Limb (tissue), 2 donors: Measurements from ENCODE around the gene ATP10A.

Experiments used
- DNase-seq, 2 donors: peaks; one replicate each; pipeline ENCODE4 v3.0.0-alpha.2; 2016; ENCODE audit errors: extremely low spot score in 2 of 2

ATP10A gene

GRCh38 chr15:25797035-25797434 is 66.1 kb downstream of the ATP10A start:
- DNase-seq, result no peak

- no peak for DNase-seq
Observed at GRCh38 chr15:25796395-25796794, 66.7 kb downstream of the ATP10A start.

DNA sequence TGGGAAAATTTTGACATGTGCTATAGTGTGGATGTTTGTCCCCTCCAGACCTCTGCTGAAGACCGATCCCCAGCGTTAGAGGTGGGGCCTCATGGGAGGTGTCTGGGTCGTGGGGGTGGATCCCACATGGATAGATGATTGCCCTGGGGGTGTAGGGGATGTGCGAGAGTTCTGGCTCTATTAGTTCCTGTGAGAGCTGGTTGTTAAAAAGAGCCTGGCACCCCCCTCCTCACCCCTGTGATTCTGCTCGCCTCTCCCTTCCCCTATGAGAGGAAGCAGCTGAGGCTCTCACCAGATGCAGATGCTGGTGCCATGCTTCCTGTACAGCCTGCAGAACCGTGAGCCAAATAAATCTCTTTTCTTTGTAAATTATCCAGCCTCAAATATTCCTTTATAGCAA is 67.4 kb downstream of the ATP10A start:
- no peak for DNase-seq

DNA sequence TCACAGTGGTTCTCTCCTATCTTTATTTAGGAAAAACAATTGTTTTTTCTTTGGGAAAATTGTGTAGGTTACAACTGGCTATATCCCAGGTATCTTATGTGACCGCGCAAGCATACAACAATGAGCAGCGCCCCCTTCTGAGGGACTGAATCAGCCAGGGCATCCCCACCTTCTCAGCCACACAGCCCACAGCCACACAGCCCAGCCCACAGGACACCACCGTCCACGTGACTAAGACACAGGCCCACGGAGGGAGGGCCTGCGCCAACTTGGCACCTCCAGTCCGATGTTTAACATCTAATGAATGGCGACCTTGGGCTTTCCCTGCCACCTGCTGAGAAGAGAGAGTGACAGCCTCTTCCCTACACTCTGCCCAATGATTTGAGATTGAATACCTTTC is 68.1 kb downstream of the ATP10A start:
- no peak for DNase-seq

GRCh38 chr15:25793354-25794050 is 69.6 kb downstream of the ATP10A start:
- no peak for DNase-seq

- no peak for DNase-seq
Observed at GRCh38 chr15:25792128-25792527, 71.0 kb downstream of the ATP10A start.

- peak in 1 of 2 donors; percentile 45 for DNase-seq
Observed at GRCh38 chr15:25790000-25790660, 73.0 kb downstream of the ATP10A start.

DNA sequence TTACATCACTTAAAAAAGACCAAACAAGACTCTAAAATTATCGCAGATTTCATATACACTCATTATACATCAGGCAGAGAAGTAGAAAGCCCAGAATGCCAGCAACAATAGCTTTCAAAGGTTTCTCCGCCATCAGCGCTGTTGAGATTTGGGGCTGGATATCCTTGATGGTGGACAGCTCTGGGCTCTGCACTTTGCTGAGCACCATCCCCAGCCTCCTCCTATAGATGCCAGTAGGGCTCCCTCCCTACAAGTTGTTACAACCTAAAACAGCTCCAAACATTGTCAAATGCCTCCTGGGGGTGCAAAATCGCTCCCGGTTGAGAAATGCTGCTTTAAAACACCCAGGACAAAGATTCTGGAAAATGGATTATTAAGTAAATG is 73.5 kb downstream of the ATP10A start:
- no peak for DNase-seq

GRCh38 chr15:25789211-25789610 is 73.9 kb downstream of the ATP10A start:
- DNase-seq, result no peak

DNA sequence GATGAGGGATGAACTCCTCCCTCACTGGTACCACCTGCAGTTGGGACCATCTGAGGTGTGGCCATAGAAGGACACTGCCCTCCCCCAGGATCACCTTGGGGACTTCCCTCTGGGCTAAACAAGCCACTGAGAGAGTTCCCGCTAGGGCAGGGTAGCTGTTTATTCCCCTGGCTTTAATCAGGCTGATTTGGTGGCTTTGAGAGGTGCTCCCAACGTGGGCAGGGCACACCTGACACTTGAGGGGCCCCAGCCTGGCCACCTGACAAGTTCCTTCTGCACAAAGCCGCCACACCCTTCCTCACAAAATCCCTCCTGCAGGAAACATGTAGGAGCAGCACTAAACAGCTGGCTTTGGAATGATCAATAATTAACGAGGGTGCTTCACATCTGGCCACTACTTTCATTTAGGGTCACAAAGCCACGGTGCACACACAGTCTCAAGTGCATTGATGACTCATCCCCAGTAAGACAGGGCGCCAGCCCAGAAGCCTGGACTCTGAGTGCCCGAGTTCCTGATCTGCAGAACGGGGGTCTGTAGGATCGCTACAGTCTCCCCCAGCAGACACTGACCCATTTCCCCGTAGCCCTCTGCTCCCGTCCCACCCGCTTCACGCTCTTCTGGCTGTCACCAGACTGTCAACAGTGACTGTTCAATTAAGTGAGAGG is 75.1 kb downstream of the ATP10A start:
- DNase-seq, result no peak

GRCh38 chr15:25787381-25787780 is 75.7 kb downstream of the ATP10A start:
- DNase-seq, result no peak

GRCh38 chr15:25786040-25786439 is 77.1 kb downstream of the ATP10A start:
- DNase-seq, result no peak

DNA sequence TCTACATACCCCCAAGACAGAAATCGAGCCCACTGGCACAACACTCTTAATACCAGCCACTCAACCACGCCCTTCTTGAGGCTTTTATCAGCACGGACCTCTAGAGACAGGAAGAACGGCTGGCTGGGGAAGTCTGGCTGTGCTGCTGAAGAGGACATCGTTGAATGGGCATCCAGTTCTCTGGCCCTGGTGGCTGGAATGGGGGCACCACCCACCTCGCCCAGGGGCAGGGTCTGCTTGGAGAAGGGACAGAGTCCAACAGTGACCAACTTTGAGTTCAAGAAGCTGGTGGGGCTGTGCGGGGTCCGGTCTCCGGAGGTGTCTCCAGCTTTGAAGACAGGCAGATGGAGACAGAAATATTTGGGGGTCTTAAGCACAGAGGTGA is 77.5 kb downstream of the ATP10A start:
- no peak for DNase-seq

- DNase-seq, result no peak
Observed at GRCh38 chr15:25784876-25785640, 78.1 kb downstream of the ATP10A start.

- DNase-seq, result no peak
Observed at GRCh38 chr15:25783607-25784540, 79.3 kb downstream of the ATP10A start.

DNA sequence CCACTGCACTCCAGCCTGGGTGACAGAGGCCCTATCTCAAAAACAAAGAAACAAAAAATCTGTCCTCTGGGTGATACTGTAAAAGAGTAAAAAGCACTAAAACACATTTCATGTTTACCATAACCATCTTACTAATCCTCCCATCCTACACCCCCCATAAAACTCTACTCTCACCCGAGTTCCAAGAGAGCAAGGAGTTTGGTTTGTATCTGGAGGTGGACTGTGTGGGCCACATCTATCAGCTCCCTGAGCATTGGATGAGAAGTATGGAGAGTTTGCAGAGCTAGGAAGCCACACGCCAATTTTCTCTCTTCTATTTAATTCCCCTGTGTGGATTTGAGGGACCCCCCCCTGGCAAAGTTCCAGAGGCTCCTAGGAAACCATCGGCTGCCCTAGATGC is 80.0 kb downstream of the ATP10A start:
- no peak for DNase-seq

DNA sequence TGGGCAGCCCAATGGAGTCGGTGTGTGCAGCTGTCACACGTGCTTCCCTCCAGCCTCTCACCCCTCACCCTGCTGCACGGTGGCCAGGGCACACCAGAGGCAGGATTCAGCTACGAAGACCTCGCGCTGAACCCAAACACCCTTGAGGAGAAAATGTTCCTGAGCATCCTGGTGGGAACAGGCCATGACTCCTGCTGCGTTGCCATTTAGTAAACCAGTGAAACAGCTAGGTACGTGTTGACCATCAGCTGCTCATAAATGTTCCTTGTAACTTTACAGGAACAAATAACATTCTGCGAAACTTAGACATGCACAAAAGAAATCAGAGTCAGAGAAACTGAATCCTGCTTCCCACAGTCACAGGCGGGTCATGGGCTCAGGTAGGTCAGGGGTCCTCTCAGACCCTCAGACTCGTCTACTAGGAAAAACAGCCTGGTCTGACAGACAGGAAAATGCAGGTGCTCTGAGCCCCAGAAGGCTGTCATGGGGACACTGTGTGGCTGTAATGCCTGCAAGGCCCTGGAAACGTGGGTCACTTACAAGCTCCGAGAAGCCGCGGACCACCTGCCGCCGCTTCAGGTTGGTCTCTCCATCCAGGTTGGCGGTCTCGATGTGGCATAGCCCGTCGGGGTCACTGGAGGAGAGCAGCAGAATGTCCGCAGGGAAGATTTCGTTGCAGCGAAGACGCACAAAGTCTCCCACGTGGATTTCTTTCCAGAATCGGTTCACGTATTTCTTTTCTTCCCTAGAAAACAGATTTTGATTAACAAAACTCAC is 82.5 kb downstream of the ATP10A start:
- DNase-seq, result no peak

DNA sequence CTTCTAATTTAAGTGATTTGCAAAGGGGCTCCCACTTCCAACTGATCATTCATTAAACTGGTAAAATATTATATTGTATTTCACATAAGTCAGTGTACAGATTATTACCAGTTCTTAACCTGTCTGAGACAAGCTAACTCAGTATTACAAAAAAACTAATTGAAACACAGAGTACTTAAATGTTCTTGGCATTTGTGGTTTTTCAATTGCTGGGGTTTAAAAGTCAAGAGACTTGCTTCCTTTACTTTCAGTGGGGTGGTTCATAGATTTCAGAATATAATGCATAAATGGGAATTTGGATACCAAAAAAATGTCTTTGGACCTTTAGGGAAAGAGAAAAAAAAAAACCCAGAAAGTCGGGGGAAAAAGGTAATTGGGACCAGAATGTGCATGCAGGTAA is 85.0 kb downstream of the ATP10A start:
- no peak for DNase-seq

DNA sequence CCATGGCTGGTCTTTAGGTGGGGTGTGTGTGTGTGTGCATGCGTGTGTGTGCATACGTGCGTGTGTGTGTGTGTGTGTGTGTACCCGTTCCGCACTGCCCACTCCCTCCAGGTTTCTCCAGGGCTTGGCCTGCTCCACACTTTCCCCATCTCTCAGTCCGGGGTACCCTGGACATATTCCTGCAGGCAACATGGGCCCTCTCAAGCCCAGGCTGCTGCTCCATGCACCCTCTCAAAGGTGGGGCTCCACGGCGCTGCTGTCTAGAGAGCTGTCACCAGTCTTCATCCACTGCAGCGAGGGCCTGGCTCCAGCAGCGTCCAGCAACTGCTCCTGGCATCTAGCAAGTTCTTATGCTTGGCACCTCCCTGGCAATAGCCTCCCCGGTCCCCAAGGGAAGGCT is 86.1 kb downstream of the ATP10A start:
- DNase-seq, result no peak

DNA sequence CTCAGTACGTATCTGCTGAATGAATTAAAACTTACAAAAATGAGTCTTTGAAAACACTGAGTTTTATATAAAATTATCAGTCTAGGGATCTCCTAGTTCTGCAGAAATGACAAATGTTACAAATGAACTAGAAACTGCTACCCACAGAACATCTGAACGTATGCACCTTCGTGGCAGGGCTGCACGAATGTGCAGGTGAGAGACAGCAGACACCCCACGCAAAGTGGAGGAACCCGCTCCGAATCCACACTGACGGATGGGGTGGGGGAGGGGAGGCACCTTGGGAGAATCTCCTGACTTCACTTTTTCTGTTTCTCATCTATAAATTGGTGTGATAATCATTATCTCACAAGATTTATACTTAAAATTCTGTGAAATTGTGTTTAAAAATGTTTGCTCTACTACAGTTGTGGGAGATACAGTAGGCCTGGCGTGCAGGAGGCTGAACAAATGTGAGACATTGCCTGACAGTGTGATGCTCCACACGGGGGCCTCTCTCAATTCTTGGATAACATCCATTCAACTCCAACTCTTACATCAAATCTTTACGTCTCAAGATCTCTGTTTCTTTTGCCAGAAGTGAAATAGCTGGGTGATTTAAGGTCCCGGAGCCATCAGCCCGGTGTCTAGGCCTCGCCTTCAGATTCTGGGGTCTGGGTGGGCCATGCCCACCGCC is 86.9 kb downstream of the ATP10A start:
- no peak for DNase-seq
